CD8-positive, alpha-beta memory T cell (primary cell): ENCODE results near the gene NAB2. TPM values are rescaled to one million over a fixed set of nuclear protein-coding genes. Genes with fewer than 3 reads are reported as not detected.
A peak's percentile ranks its signal among the peaks of the same experiment; 100 is the strongest.
"Not testable (repeated sequence)": the region's sequence is repeated elsewhere in the genome, so short reads cannot be mapped to it uniquely, and the experiment has no call there.

Source experiments
- CTCF ChIA-PET: fragments of 350-600 bp; sonication (Branson Sonifier 250); formaldehyde crosslinking; loops from one replicate; lab custom pipeline; 2021; ENCODE audit warnings: antibody characterized with exemption; lab: Charles Lee
- POLR2A ChIA-PET: fragments of 350-600 bp; sonication (Branson Sonifier 250); formaldehyde crosslinking; loops from one replicate; lab custom pipeline; 2021; ENCODE audit warnings: antibody characterized with exemption; lab: Charles Lee
- DNase-seq, 5 donors: peaks; one replicate each; pipeline versions ENCODE4 v3.0.0 to v3.0.0-alpha.2; 2020 to 2022; ENCODE audit warnings: mixed read lengths in 1 of 5
- H3K27ac ChIP-seq: one replicate; pipeline ENCODE4 v1.7.0; 2013; ENCODE audit warnings: low read depth, mild to moderate bottlenecking, low read length, moderate library complexity
- H3K27me3 ChIP-seq: 2 replicates; pipeline ENCODE4 v1.7.0; 2013; ENCODE audit warnings: low read length, mild to moderate bottlenecking; ENCODE audit not compliant: insufficient read depth, poor library complexity, severe bottlenecking
- H3K36me3 ChIP-seq: 2 replicates; pipeline ENCODE4 v1.7.0; 2013; ENCODE audit warnings: mild to moderate bottlenecking, low read length, moderate library complexity; ENCODE audit not compliant: insufficient read depth
- H3K4me1 ChIP-seq: 2 replicates; pipeline ENCODE4 v1.7.0; 2013; ENCODE audit warnings: mild to moderate bottlenecking, low read length, moderate library complexity; ENCODE audit not compliant: insufficient read depth
- H3K4me3 ChIP-seq: 2 replicates; pipeline ENCODE4 v1.7.0; 2013; ENCODE audit warnings: mild to moderate bottlenecking, low read length
- H3K9me3 ChIP-seq: 2 replicates; pipeline ENCODE4 v1.7.0; 2013; ENCODE audit warnings: mild to moderate bottlenecking, low read length
- H3K27ac Mint-ChIP-seq, 8 donors: one replicate each; pipeline ENCODE4 v1.8.0; 2020 to 2021; ENCODE audit warnings: mixed read lengths in 8 of 8, mild to moderate bottlenecking in 6 of 8, inconsistent platforms in 3 of 8, moderate library complexity in 3 of 8
- H3K27me3 Mint-ChIP-seq, 2 donors: one replicate each; pipeline ENCODE4 v1.8.0; 2020 to 2021; ENCODE audit warnings: mixed read lengths in 2 of 2, mild to moderate bottlenecking in 1 of 2, moderate library complexity in 1 of 2
- H3K36me3 Mint-ChIP-seq, 3 donors: one replicate each; pipeline ENCODE4 v1.8.0; 2020 to 2021; ENCODE audit warnings: mixed read lengths in 3 of 3, inconsistent platforms in 1 of 3, mild to moderate bottlenecking in 1 of 3
- H3K4me1 Mint-ChIP-seq, 3 donors: one replicate each; pipeline ENCODE4 v1.8.0; 2020 to 2021; ENCODE audit warnings: mixed read lengths in 3 of 3, inconsistent platforms in 1 of 3, mild to moderate bottlenecking in 1 of 3
- H3K4me3 Mint-ChIP-seq, 7 donors: one replicate each; pipeline ENCODE4 v1.8.0; 2020 to 2021; ENCODE audit warnings: mixed read lengths in 7 of 7, mild to moderate bottlenecking in 6 of 7, moderate library complexity in 4 of 7, inconsistent platforms in 2 of 7
- H3K9me3 Mint-ChIP-seq, 5 donors: one replicate each; pipeline ENCODE4 v1.8.0; 2020 to 2022; ENCODE audit warnings: mixed read lengths in 5 of 5, mild to moderate bottlenecking in 3 of 5, moderate library complexity in 2 of 5, inconsistent platforms in 1 of 5
- polyA plus RNA-seq: library from polyadenylated mRNA; unstranded; fragments of 300-500 nt; fragmentation: Illumina TruSeq; gene quantifications from one replicate; pipeline ENCODE4 v1.2.3, GENCODE V29; 2021
- total RNA-seq, 2 experiments: library from RNA; stranded (reverse); gene quantifications; one replicate each; pipeline ENCODE4 v1.2.3, GENCODE V29; 2021

NAB2 gene
- total and polyA plus RNA-seq, 3 experiments from 2014 or later, result 1.6 to 40.1 (median 37.7) TPM

GRCh38 chr12:57118711-57119271 lies 29.9 kb downstream of the NAB2 start:
- Histone ChIP-seq H3K27ac (no peak overlapping the region), H3K27me3 (no peaks in the 10 kb centered on the region), H3K36me3 (no peaks in the 10 kb centered on the region), H3K4me3 (no peak overlapping the region), H3K4me1 (no peaks in the 10 kb centered on the region), H3K9me3 (no peaks in the 10 kb centered on the region)
- POLR2A ChIA-PET, result no interaction called here
- peaks cover 0 to 2% (median 0%) of the 10 kb centered on the region in 3 donors for H3K36me3 Mint-ChIP-seq
- H3K27me3 Mint-ChIP-seq, result peaks cover 0 to 2% of the 10 kb centered on the region in 2 donors
- no peaks in the 10 kb centered on the region for H3K4me1 Mint-ChIP-seq
- H3K9me3 Mint-ChIP-seq, result no peaks in the 10 kb centered on the region
- DNase-seq, result peak in 1 of 5 donors; percentile 9
- no peak overlapping the region for H3K4me3 Mint-ChIP-seq
- CTCF ChIA-PET, result interaction anchor here (1.0 to 4.7 kb wide), 2 partner anchors 49 to 69 kb away, joined by 3 to 30 read pairs; partner anchors contain the start of gene MYO1A
- H3K27ac Mint-ChIP-seq, result peak overlapping the region in 3 of 8 donors; percentile 20 to 62 (median 52)

GRCh38 chr12:57119294-57120085 lies 30.6 kb downstream of the NAB2 start:
- Mint-ChIP-seq H3K36me3 (peaks cover 0 to 2% (median 0%) of the 10 kb centered on the region in 3 donors), H3K4me3 (no peak overlapping the region), H3K9me3 (no peaks in the 10 kb centered on the region), H3K27ac (no peak overlapping the region), H3K27me3 (peaks cover 0 to 3% of the 10 kb centered on the region in 2 donors), H3K4me1 (peaks cover 0 to 5% (median 2%) of the 10 kb centered on the region in 3 donors)
- H3K36me3 ChIP-seq, result no peaks in the 10 kb centered on the region
- H3K27ac ChIP-seq, result no peak overlapping the region
- no peak for DNase-seq
- POLR2A ChIA-PET, result interaction anchor here (0.6 kb wide), 2 partner anchors 49 to 439 kb away, joined by 4 read pairs; no protein-coding TSS in a partner anchor
- no peak overlapping the region for H3K4me3 ChIP-seq
- no peaks in the 10 kb centered on the region for H3K4me1 ChIP-seq
- no peaks in the 10 kb centered on the region for H3K9me3 ChIP-seq
- no peaks in the 10 kb centered on the region for H3K27me3 ChIP-seq
- CTCF ChIA-PET, result interaction anchor here (3.7 to 8.0 kb wide), 2 partner anchors 10 to 49 kb away, joined by 17 to 63 read pairs; partner anchors contain the start of gene STAT6

DNA sequence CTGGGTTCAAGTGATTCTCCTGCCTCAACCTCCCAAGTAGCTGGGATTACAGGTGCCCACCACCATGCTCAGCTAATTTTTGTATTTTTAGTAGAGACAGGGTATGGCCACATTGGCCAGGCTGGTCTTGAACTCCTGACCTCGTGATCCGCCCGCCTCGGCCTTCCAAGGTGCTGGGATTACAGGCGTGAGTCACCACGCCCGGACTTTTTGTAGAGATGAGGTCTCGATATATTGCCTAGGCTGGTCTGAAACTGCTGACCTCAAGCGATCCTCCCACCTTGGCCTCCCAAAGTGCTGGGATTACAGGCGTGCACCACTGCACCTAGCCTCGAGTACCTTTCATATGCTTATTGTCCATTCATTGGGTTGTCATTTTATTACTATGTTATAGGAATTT lies 31.8 kb downstream of the NAB2 start:
- not testable (repeated sequence) for H3K9me3 ChIP-seq, H3K4me1 Mint-ChIP-seq, H3K27ac ChIP-seq, H3K27me3 Mint-ChIP-seq, H3K27me3 ChIP-seq, H3K36me3 Mint-ChIP-seq, H3K27ac Mint-ChIP-seq, H3K4me1 ChIP-seq, H3K4me3 Mint-ChIP-seq, H3K4me3 ChIP-seq, H3K36me3 ChIP-seq, H3K9me3 Mint-ChIP-seq
- DNase-seq, result peak in 1 of 5 donors; percentile 31
- ChIA-PET POLR2A (interaction anchor here (0.7 kb wide), 1 partner anchor 8 kb away, joined by 5 read pairs; no protein-coding TSS in a partner anchor), CTCF (interaction anchor here (0.8 to 11.6 kb wide), 5 partner anchors 11 to 120 kb away, joined by 3 to 173 read pairs (median 63); partner anchors contain the start of gene STAT6)

DNA sequence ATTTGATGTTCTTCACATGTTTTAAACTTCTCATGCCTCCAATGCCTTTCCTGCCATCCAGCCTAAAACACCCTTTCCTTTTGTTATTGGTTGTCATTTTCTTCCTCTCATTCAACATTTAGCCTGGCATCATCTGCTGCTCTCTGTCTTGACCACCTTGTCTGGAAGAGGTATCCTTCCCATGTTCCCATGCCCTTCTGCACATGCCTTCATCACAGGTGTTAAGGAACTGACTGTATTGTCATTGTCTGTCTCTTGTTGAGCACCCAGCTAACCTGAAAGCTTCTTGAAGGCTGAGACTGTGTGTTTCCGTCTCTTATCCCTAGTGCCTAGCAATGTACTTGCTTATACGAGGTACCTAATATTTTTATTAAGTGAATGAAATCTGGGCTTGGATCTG lies 34.9 kb downstream of the NAB2 start:
- Histone ChIP-seq H3K36me3 (no peaks in the 10 kb centered on the region), H3K9me3 (no peaks in the 10 kb centered on the region), H3K27ac (no peak overlapping the region), H3K4me3 (no peak overlapping the region), H3K4me1 (peaks cover 8% of the 10 kb centered on the region), H3K27me3 (no peaks in the 10 kb centered on the region)
- no peaks in the 10 kb centered on the region for H3K9me3 Mint-ChIP-seq
- no peak overlapping the region for H3K27ac Mint-ChIP-seq
- H3K36me3 Mint-ChIP-seq, result peaks cover 0 to 1% (median 0%) of the 10 kb centered on the region in 3 donors
- peak overlapping the region in 1 of 7 donors; percentile 19 for H3K4me3 Mint-ChIP-seq
- peaks cover 0 to 9% of the 10 kb centered on the region in 2 donors for H3K27me3 Mint-ChIP-seq
- ChIA-PET CTCF (interaction anchor here (0.7 to 11.6 kb wide), 21 partner anchors 8 to 123 kb away, joined by 3 to 173 read pairs (median 4); partner anchors contain the start of genes NEMP1, SHMT2 and STAT6), POLR2A (interaction anchor here (0.9 kb wide), 1 partner anchor 11 kb away, joined by 3 read pairs; no protein-coding TSS in a partner anchor)
- peaks cover 5 to 11% (median 6%) of the 10 kb centered on the region in 3 donors for H3K4me1 Mint-ChIP-seq
- peak in 1 of 5 donors; percentile 4 for DNase-seq

DNA sequence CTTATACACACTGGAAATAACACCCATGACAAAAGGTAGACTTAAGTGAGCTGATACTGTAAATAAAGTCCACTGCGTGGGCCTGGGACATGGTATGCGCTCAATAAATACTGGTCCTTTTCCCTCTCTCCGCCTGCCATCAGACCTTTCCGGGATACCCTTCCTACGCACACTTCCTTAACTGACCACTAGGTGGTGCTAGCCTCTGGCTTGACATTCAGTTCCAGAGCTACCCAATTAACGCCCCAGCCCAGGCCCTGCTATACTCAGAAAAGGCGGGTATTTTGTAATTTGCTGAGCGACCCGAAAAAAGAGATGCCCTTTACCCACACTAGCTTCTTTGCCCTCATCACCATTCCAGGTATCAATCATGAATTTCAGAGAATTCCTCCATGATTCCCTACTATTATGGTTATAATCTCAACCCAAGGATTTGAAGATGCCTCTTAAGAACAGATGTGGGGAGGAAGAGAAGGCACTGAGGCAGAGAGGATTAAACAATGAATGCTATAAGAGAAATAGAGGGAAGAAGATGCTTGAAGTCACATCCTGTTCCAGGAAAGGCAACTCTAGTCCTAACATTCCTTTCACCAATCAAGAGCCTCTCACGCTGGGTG lies 35.5 kb downstream of the NAB2 start:
- peak; percentile 64 to 84 (median 70) for DNase-seq
- H3K27ac Mint-ChIP-seq, result peak overlapping the region in 1 of 8 donors; percentile 0
- no peaks in the 10 kb centered on the region for H3K36me3 ChIP-seq
- H3K9me3 ChIP-seq, result no peaks in the 10 kb centered on the region
- no peak overlapping the region for H3K27ac ChIP-seq
- CTCF ChIA-PET, result interaction anchor here (0.5 to 11.6 kb wide), 21 partner anchors 8 to 122 kb away, joined by 3 to 173 read pairs (median 4); partner anchors contain the start of genes NEMP1 and STAT6
- H3K4me3 ChIP-seq, result no peak overlapping the region
- POLR2A ChIA-PET, result interaction anchor here (0.9 kb wide), 1 partner anchor 12 kb away, joined by 3 read pairs; no protein-coding TSS in a partner anchor
- H3K36me3 Mint-ChIP-seq, result peaks cover 0 to 1% (median 0%) of the 10 kb centered on the region in 3 donors
- peaks cover 0 to 9% of the 10 kb centered on the region in 2 donors for H3K27me3 Mint-ChIP-seq
- H3K27me3 ChIP-seq, result no peaks in the 10 kb centered on the region
- H3K4me3 Mint-ChIP-seq, result peak overlapping the region in 2 of 7 donors; percentile 6 to 7
- H3K9me3 Mint-ChIP-seq, result no peaks in the 10 kb centered on the region
- peaks cover 5 to 11% (median 6%) of the 10 kb centered on the region in 3 donors for H3K4me1 Mint-ChIP-seq
- peaks cover 11% of the 10 kb centered on the region for H3K4me1 ChIP-seq

DNA sequence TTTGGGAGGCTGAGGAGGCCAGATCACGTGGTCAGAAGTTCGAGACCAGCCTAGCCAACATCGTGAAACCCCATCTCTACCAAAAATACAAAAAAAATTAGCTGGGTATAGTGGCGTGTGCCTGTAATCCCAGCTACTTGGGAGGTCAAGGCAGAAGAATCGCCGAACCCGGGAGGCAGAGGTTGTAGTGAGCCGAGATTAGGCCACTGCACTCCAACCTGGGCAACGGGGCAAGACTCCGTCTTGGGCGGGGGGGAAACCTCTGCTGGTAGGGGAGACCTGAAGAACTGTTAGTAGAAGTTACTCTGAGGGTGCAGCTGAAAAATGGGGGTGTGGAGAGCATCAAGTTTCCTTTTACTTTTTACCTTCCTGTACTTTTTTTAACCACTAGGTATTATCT lies 37.1 kb downstream of the NAB2 start:
- Histone ChIP-seq H3K4me1 (peaks cover 11% of the 10 kb centered on the region), H3K4me3 (no peak overlapping the region), H3K36me3 (no peaks in the 10 kb centered on the region), H3K27me3 (no peaks in the 10 kb centered on the region), H3K9me3 (no peaks in the 10 kb centered on the region), H3K27ac (no peak overlapping the region)
- H3K27me3 Mint-ChIP-seq, result peaks cover 0 to 9% of the 10 kb centered on the region in 2 donors
- H3K4me1 Mint-ChIP-seq, result peaks cover 11 to 12% (median 11%) of the 10 kb centered on the region in 3 donors
- ChIA-PET POLR2A (no interaction called here), CTCF (interaction anchor here (1.0 to 11.6 kb wide), 8 partner anchors 10 to 121 kb away, joined by 3 to 173 read pairs (median 16); partner anchors contain the start of genes NEMP1 and STAT6)
- H3K4me3 Mint-ChIP-seq, result peak overlapping the region in 2 of 7 donors; percentile 44 to 75
- no peaks in the 10 kb centered on the region for H3K9me3 Mint-ChIP-seq
- H3K27ac Mint-ChIP-seq, result no peak overlapping the region
- peaks cover 0 to 1% (median 0%) of the 10 kb centered on the region in 3 donors for H3K36me3 Mint-ChIP-seq
- DNase-seq, result no peak

GRCh38 chr12:57126561-57126960 lies 37.6 kb downstream of the NAB2 start:
- peak overlapping the region in 6 of 7 donors; percentile 32 to 87 (median 86) for H3K4me3 Mint-ChIP-seq
- Histone ChIP-seq H3K4me1 (peaks cover 11% of the 10 kb centered on the region), H3K27ac (no peak overlapping the region), H3K4me3 (no peak overlapping the region), H3K27me3 (no peaks in the 10 kb centered on the region), H3K9me3 (no peaks in the 10 kb centered on the region), H3K36me3 (no peaks in the 10 kb centered on the region)
- DNase-seq, result no peak
- peak overlapping the region in 2 of 8 donors; percentile 60 to 87 for H3K27ac Mint-ChIP-seq
- peaks cover 11 to 12% (median 11%) of the 10 kb centered on the region in 3 donors for H3K4me1 Mint-ChIP-seq
- ChIA-PET POLR2A (no interaction called here), CTCF (interaction anchor here (1.0 to 11.6 kb wide), 8 partner anchors 10 to 122 kb away, joined by 3 to 173 read pairs (median 16); partner anchors contain the start of genes NEMP1 and STAT6)
- peaks cover 0 to 1% (median 0%) of the 10 kb centered on the region in 3 donors for H3K36me3 Mint-ChIP-seq
- H3K9me3 Mint-ChIP-seq, result no peaks in the 10 kb centered on the region
- H3K27me3 Mint-ChIP-seq, result peaks cover 0 to 9% of the 10 kb centered on the region in 2 donors
